Measurements from ENCODE around the gene ARHGAP8.

ARHGAP8 gene

DNA sequence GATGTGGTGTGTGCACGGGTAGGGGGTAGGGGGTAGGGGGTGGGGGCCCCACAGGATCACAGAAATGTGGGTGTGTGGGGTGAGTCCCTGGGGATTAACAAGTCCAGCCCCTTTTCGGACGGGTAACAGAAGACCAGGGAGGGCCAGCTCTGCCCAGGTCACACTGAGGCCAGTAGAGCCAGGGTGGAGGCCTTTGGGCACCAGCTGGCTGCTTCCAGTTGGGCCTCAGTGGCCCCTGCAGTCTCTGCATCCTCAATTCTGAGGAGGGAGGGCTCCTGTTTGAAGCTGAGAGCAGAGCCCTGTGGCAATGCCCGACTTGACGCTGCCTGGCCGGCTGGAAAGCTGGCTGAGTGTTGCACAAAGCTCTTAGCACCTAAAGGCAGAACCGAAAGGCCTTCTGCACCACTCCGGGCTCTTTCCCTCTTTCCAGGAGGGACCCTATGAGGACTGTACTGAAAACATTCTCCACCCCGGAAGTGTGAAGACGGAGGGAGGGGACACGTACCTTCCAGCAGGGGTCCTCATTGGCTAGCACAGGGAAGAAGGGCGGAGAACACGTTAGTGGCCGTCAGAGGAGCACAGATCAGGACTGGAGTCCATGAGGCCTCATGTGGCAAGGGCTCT, 137.0 kb downstream of the ARHGAP8 start:
- no peaks in the 10 kb centered on the region for H3F3A ChIP-seq (ENCODE audit: low read depth)
- H3K4me2 ChIP-seq (ENCODE audit: low read depth, low read length, poor library complexity, severe bottlenecking), result no peak overlapping the region
- H3K27me3 ChIP-seq (ENCODE audit: insufficient read depth, low read length, poor library complexity, severe bottlenecking), result no peaks in the 10 kb centered on the region
- H2AFZ ChIP-seq (ENCODE audit: low read length), result no peak overlapping the region
- no peaks in the 10 kb centered on the region for H3K79me2 ChIP-seq (ENCODE audit: insufficient read depth, low read length)
- H4K20me1 ChIP-seq (ENCODE audit: insufficient read depth, low read length, poor library complexity, severe bottlenecking), result no peaks in the 10 kb centered on the region
- no peak for TF ChIP-seq EZH2phosphoT487 (IDR thresholded peaks at IDR 0.05; ENCODE audit: borderline replicate concordance)
- TF ChIP-seq, protein P1, sequence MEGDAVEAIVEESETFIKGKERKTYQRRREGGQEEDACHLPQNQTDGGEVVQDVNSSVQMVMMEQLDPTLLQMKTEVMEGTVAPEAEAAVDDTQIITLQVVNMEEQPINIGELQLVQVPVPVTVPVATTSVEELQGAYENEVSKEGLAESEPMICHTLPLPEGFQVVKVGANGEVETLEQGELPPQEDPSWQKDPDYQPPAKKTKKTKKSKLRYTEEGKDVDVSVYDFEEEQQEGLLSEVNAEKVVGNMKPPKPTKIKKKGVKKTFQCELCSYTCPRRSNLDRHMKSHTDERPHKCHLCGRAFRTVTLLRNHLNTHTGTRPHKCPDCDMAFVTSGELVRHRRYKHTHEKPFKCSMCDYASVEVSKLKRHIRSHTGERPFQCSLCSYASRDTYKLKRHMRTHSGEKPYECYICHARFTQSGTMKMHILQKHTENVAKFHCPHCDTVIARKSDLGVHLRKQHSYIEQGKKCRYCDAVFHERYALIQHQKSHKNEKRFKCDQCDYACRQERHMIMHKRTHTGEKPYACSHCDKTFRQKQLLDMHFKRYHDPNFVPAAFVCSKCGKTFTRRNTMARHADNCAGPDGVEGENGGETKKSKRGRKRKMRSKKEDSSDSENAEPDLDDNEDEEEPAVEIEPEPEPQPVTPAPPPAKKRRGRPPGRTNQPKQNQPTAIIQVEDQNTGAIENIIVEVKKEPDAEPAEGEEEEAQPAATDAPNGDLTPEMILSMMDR (conservative IDR thresholded peaks at IDR 0.05; ENCODE audit: low read length), result no peak
- no peaks in the 10 kb centered on the region for H3K36me3 ChIP-seq (ENCODE audit: insufficient read depth, low read length)
- no peak overlapping the region for H3K9ac ChIP-seq (ENCODE audit: low read depth, low read length, poor library complexity, severe bottlenecking)
- H3K9me3 ChIP-seq (ENCODE audit: insufficient read depth, low read depth, low read length), result no peaks in the 10 kb centered on the region
- no peaks in the 10 kb centered on the region for H3K4me1 ChIP-seq (ENCODE audit: insufficient read depth, low read length, poor library complexity, severe bottlenecking)
- no peak overlapping the region for H3K4me3 ChIP-seq (ENCODE audit: low read length, poor library complexity, severe bottlenecking)
- no peaks in the 10 kb centered on the region for H3K9me2 ChIP-seq (replicated peaks; ENCODE audit: low read depth, low read length)

- Histone ChIP-seq H3K4me2 (ENCODE audit: low read depth, low read length, poor library complexity, severe bottlenecking) (no peak overlapping the region), H3K9ac (ENCODE audit: low read depth, low read length, poor library complexity, severe bottlenecking) (no peak overlapping the region), H3K27me3 (ENCODE audit: insufficient read depth, low read length, poor library complexity, severe bottlenecking) (no peaks in the 10 kb centered on the region), H3K4me3 (ENCODE audit: low read length, poor library complexity, severe bottlenecking) (no peak overlapping the region), H3K79me2 (ENCODE audit: insufficient read depth, low read length) (no peaks in the 10 kb centered on the region), H2AFZ (ENCODE audit: low read length) (no peak overlapping the region), H4K20me1 (ENCODE audit: insufficient read depth, low read length, poor library complexity, severe bottlenecking) (no peaks in the 10 kb centered on the region), H3K36me3 (ENCODE audit: insufficient read depth, low read length) (no peaks in the 10 kb centered on the region), H3K4me1 (ENCODE audit: insufficient read depth, low read length, poor library complexity, severe bottlenecking) (no peaks in the 10 kb centered on the region), H3K9me3 (ENCODE audit: insufficient read depth, low read depth, low read length) (no peaks in the 10 kb centered on the region), H3K9me2 (replicated peaks; ENCODE audit: low read depth, low read length) (no peaks in the 10 kb centered on the region), H3F3A (ENCODE audit: low read depth) (no peaks in the 10 kb centered on the region)
- TF ChIP-seq EZH2phosphoT487 (IDR thresholded peaks at IDR 0.05; ENCODE audit: borderline replicate concordance), result no peak
- TF ChIP-seq, protein P1 (conservative IDR thresholded peaks at IDR 0.05; ENCODE audit: low read length), result no peak
Measured at GRCh38 chr22:44890416-44891292, 138.3 kb downstream of the ARHGAP8 start.

- H3K79me2 ChIP-seq (ENCODE audit: insufficient read depth, low read length), result no peaks in the 10 kb centered on the region
- H2AFZ ChIP-seq (ENCODE audit: low read length), result no peak overlapping the region
- no peaks in the 10 kb centered on the region for H3K27me3 ChIP-seq (ENCODE audit: insufficient read depth, low read length, poor library complexity, severe bottlenecking)
- no peaks in the 10 kb centered on the region for H4K20me1 ChIP-seq (ENCODE audit: insufficient read depth, low read length, poor library complexity, severe bottlenecking)
- no peaks in the 10 kb centered on the region for H3K9me3 ChIP-seq (ENCODE audit: insufficient read depth, low read depth, low read length)
- H3K36me3 ChIP-seq (ENCODE audit: insufficient read depth, low read length), result no peaks in the 10 kb centered on the region
- TF ChIP-seq, protein P1 (conservative IDR thresholded peaks at IDR 0.05; ENCODE audit: low read length), result no peak
- no peak for TF ChIP-seq EZH2phosphoT487 (IDR thresholded peaks at IDR 0.05; ENCODE audit: borderline replicate concordance)
- no peak overlapping the region for H3K4me2 ChIP-seq (ENCODE audit: low read depth, low read length, poor library complexity, severe bottlenecking)
- H3K9me2 ChIP-seq (replicated peaks; ENCODE audit: low read depth, low read length), result no peaks in the 10 kb centered on the region
- no peaks in the 10 kb centered on the region for H3K4me1 ChIP-seq (ENCODE audit: insufficient read depth, low read length, poor library complexity, severe bottlenecking)
- no peak overlapping the region for H3K4me3 ChIP-seq (ENCODE audit: low read length, poor library complexity, severe bottlenecking)
- no peak overlapping the region for H3K9ac ChIP-seq (ENCODE audit: low read depth, low read length, poor library complexity, severe bottlenecking)
- no peaks in the 10 kb centered on the region for H3F3A ChIP-seq (ENCODE audit: low read depth)
Measured at GRCh38 chr22:44891293-44891747, 138.9 kb downstream of the ARHGAP8 start.

Measured in Loucy (cell line).